Fibroblast of skin of abdomen (primary cell): ENCODE data around the gene ELP1.
"Not testable (repeated sequence)": the region's sequence is repeated elsewhere in the genome, so short reads cannot be mapped to it uniquely, and the experiment has no call there.

Experiments used
- DNase-seq: peaks from one replicate; pipeline ENCODE4 v3.0.0-alpha.2; 2013

The ELP1 gene

DNA sequence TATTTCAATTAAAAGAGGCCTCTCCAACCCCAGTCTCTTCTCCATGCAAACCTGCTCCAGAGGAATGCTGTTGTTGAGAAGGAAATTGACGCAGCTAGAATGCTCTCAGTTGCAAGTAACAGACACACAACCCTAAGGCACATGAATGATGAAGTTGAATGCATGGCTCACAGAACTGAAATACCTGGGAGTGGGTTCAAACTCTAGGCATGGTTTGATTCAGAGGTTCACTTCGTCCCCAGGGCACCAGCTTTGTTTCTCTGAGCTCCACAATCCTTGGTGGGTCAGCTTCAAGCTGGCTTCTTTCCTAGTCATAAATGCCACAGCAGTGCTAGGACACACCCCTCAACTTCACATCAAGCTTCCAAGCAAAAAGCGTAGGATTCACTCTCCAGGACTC, 82.8 kb downstream of the ELP1 start:
- DNase-seq: no peak

DNA sequence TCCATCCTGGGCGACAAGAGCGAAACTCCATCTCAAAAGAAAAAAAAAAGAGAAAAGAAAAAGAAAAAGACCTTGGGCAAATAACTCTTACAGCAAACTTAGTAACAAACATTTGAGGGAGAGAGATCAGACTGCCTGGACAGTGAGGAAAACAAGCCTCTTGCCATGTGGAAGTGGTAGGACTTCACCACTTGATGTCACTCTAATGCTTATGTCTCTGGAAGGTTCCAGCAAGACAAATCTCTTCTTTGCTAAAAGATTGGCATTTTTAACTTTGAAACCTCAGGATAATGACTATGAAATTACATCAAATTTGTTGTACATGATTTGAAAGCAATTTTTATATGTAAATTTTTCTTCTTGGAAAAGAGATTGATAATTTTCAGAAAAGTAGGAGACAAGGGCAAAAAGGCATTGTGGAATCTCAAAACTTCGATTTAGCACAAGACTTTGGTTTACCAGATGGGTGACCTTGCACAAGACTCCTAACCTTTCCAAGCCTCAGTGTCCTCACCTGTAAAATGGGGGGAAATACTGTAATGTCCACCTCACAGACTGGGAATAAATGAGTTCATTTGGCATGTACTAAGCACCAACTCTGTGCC, 83.5 kb downstream of the ELP1 start:
- no peak for DNase-seq

DNA sequence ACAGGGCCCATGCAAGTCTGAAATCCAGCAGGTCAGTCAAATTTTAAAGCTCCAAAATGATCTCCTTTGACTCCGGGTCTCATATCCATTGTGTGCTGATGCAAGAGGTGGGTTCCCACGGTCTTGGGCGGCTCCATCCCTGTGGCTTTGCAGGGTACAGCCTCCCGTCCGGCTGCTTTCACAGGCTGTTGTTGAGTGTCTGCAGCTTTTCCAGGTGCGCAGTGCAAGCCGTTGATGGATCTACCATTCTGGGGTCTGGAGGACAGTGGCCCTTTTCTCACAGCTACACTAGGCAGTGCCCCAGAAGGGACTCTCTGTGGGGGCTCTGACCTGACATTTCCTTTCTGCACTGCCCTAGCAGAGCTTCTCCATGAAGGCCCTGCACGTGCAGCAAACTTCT, 85.6 kb downstream of the ELP1 start:
- DNase-seq: not testable (repeated sequence)

DNA sequence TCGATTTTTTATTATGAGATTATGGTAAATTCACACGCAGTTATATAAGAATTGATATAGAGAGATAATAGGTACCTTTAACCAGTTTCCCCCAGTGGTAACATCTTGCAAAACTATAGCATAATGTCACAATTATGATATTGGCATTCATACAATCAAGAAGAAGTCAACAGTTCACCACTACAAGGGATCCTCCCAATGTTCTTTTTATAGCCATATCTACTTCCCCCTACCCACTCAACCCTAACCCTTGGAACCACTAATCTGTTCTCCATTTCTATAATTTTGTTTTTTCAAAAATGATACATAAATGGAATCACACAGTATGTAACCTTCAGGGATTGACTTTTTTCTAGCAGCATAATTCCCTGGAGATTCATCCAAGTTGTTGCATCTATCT, 88.0 kb downstream of the ELP1 start:
- DNase-seq: no peak

DNA sequence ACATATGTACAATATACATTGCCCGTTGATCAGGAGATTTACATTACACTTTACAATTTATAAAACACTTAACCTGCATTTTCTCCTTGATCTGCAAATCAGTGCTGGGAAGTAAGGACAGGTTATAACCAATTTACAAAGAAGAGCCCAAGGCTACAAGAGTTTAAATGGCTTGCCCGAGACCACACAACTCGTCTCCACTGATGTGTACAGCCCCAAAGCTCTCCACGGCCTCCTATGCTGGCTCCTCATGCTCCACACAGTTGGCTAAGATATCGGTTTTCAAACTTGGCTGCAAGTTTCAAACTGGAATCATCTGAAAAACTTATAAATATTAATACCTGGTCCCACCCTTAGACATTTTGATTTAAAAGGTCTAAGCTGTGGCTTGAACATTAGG, 88.4 kb downstream of the ELP1 start:
- no peak for DNase-seq

DNA sequence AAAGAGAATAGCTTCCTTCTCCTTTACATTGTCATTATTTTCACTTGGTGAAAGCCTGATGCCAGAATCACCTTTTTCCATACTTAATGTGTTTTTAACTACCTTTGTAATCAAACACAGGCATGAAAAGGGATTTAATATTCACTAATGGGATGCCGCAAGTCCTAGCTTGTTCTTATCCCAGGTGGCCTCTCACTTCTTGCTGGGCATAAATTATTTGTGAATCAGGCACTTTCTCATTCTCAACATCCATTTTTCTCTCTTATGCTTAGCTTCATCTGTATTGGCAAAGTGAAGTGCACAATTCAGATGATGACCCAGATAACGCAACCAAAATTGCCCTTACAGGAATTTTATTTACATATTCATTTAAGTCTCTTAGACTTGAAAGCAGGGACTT, 89.1 kb downstream of the ELP1 start:
- DNase-seq: no peak

DNA sequence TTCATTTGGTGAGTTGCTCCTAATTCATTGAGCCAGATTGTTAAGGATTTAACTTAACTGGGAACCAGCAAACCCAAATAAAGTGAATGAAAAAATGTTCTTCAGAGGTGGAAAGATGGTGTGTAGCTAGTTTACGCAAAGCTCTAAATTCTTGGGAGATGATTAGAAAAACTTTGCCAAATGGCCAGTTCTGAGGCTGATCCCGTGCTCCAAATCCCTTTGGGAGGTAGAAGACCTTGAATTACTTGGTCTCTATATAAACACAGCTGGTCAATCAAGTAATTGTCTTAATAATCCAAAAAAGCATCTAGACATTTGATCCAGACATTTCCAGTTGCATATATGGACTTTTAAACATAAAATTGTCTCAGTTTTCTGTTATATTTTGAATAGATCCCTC, 89.5 kb downstream of the ELP1 start:
- DNase-seq: no peak

DNA sequence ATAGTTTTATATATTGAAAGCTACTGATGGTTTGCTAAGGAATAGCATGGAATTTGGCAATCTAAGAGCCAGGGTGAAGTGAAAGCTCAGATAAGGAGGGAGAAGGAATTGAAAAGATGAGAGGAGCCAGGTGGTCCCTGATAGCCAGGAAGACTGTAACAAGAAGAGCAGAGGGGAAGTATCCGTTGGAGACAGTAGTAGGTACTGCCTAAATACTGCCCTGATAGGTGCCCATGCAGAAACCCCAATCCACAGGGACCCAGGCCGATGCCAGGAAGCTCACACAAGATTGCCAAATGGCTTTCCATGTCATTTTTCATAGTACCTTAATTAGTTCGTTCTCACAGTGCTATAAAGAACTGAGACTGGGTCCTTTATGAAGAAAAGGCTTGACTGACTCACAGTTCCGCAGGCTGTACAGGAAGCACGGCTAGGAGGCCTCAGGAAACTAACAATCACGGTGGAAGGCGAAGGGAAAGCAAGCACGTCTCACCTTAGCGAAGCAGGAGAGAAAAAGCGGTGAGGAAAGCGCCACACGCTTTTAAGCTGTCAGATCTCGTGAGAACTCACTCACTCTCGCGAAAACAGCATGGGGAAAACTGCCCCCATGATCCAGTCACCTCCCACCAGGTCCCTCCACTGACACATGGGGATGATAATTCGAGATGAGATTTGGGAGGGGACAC, 91.2 kb downstream of the ELP1 start:
- no peak for DNase-seq

DNA sequence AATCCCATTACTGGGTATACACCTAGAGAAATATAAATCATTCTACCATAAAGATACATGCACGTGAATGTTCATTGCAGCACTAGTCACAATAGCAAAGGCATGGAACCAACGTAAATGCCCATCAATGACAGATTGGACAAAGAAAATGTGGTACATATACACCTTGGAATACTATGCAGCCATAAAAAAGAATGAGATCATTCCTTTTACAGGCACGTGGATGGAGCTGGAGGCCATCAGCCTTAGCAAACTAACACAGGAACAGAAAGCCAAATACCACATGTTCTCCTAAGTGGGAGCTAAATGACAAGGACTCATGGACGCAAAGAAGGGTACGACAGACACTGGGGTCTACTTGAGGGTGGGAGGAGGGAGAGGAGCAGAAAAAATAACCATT, 94.4 kb downstream of the ELP1 start:
- not testable (repeated sequence) for DNase-seq

DNA sequence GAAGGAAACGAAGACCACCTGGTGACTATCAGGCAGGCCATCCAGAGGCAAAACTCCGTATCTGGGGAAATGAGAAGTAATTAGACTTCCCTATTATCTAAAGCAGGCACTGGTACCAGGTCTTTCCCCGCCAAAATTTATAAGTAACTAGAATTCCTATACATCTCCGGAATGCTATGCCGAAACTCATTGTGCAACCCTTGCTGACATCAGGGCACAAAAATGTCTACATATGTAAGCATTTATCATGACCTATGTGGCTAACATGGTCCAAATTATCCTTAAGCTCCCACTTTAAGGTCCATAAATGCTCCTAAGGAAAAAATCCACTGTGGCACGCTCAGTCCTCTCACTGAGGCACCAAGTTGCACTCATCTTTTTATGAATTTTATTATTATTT, 95.9 kb downstream of the ELP1 start:
- peak; percentile 92 for DNase-seq

DNA sequence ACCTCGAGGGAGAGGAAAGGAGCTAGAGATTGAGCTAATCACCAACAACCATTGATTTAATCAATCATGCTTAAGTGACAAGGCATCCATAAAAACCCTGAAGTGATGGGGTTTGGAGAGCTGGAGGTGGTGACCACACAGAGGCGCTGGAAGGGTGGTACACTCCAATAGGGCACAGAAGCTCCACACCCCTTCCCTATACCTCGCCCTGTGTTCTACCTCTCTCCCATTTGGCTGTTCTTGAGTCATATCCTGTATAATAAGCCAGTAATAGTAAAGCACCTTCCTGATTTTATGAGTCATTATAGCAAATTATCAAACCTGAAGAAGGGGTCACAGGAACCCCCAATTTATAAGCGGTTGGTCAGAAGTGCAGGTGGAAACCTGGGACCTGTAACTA, 96.4 kb downstream of the ELP1 start:
- DNase-seq: no peak

DNA sequence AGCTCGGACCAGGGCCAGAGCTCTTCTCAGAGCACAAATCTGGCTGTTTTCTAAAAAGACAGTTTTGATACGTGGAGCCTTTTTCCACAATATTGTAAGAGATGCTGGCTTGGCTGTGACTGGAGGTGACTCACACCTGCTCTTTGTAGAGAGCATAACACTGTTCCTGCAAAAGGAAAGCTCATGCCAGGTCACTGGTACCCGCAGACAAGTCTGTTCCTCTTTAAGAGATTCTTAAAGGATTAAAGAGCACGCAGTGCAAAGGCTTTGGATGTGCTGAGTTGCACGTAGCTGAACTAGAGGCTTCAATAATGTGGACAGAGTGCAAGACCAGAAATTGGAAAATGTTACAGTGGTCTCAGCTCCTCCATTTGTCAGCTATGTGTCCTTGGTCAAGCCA, 97.1 kb downstream of the ELP1 start:
- DNase-seq: peak; percentile 51

DNA sequence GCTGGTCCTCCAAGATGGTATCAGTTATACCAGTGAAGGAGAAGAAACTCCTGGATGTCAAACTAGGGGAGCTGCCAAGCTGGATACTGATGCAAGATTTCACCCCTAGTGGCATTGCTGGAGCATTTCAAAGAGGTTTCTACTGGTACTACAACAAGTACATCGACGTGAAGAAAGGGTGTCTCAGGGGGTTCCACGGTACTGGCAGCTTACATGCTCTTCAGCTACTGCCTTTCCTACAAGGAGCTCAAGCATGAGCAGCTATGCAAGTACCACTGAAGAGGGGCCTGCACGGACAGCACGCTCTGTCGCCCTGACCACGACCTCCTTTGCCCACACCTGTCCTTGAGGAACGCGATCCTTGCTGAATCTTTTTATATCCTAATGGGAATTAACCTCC, 97.6 kb downstream of the ELP1 start:
- no peak for DNase-seq

DNA sequence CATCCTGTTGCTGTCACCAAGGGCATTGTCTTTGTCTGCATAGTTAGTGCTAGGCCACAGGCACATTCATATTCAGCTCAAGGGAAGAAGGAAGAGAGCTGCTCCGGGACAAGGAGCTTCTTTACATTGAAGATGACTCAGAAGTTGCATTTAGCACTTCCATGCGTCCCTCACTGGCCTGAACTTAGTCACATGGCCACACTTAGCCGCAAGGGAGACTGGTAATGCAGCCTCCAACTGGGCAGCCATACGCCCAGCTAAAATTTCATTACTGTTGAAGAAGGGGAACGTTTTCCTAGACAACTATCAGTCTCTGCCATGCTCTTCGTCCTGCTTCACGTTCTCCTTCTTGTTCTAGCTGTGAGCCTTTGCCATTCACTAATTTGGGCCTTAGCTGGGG, 98.1 kb downstream of the ELP1 start:
- no peak for DNase-seq

DNA sequence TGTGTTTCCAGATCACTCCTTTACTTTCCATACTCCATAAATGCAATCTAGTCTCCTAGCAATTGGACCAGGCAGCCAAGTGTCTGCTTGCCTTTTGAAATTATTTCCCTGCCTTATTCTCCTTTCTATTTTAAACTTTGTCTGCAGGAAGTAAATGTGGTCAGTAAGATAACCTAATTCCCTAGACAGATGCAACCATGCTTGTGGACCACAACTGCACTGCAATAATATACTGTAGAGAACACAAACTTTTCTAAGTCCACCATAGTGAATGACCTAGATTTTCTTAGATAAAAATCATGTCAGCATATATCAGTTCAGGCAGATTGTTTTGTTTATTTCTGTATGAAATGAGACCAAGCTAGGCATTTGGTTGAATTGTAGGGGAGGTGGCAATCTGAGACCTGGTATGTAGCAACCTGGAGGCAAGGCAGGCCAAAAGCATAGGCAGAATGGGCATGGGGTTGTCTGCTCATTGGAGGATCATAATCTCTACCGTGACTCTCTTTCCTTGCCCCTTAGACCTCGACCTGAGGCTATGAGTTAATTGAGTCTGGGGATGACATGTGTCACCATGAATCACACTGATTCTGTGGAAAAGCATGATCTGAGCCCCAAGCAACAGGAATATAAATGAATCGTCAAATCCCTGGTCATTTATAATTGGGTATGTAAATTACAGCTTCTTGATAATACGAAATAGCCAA, 98.8 kb downstream of the ELP1 start:
- DNase-seq: no peak

DNA sequence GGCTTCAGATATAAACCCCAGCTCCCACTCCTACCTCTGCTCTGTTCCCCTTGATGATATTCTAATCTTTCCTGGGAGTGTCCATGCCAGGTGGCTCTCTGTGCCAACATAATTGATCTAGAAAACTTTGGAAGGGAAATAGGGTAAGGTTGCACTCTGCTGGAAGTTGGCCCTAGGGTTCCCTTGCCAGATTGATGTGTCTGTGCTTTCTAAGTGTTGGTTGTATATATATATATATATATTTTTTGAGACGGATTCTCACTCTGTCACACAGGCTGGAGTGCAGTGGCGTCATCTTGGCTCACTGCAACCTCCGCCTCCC, 101.8 kb downstream of the ELP1 start:
- DNase-seq: no peak

DNA sequence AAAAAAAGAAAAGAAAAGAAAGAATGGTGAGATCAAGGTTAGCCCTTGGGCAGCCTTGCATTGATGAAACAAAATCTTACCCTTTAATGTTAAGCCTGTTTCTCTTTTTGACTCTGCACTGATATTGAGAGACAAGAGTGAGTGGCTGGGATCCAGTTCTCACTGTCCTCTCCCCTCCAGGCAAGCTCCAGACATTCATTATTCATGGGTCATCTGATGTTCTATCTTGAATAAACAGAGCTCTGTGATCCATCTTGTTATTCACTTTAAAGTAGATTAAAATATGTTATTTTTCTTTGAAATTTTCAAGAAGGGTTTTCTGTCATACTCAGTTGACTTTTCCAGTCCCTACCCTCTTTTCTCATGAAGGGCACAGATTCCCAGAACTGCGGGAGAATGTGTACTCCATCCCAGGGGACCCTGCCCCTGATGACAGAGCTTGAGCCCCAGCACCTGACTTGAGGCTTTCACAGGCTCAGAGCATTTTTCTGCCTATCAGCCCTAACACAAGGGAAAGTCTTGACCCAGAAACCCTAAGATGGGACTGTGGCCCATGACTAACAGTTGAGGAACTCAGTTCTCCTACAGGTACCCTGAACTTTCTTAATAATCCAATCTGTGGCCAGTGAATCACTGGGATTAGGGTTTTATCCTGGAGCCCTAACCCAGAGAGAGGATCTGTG, 102.3 kb downstream of the ELP1 start:
- no peak for DNase-seq

DNA sequence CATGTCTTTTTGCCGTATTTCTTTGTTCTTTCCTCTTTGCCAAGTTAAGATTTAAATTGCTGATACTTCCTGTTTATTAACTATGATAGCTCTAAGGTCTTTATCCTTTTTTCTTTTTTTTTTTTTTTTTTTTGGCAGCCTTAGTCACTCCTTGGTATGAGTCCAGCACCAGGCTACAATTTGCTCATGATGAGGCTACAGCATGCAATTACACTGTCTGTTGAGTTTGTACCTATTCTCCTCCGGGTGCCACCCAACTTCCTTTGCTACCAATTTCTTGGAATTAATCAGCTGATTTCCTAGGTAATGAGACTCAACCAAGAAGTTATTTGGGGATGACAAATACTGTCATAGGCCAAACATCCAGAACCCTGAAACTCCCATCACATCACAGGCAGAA, 103.7 kb downstream of the ELP1 start:
- DNase-seq: no peak

DNA sequence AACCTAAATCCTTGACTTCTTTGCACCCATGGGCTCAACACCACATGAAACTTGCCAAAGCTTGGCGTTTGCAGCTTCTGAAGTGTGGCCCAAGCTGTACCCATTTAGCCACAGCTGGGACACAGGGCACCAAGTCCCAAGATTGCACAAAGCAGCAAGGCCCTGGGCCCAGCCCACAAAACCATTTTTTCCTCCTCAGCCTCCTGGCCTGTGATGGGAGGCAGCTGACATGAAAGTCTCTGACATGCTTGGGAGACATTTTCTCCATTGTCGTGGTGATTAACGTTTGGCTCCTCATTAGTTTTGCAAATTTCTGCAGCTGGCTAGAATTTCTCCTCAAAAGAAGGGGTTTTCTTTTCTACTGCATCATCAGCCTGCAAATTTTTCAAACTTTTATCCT, 110.1 kb downstream of the ELP1 start:
- no peak for DNase-seq
